ENCODE results near the gene ADAMTS2.

DNA sequence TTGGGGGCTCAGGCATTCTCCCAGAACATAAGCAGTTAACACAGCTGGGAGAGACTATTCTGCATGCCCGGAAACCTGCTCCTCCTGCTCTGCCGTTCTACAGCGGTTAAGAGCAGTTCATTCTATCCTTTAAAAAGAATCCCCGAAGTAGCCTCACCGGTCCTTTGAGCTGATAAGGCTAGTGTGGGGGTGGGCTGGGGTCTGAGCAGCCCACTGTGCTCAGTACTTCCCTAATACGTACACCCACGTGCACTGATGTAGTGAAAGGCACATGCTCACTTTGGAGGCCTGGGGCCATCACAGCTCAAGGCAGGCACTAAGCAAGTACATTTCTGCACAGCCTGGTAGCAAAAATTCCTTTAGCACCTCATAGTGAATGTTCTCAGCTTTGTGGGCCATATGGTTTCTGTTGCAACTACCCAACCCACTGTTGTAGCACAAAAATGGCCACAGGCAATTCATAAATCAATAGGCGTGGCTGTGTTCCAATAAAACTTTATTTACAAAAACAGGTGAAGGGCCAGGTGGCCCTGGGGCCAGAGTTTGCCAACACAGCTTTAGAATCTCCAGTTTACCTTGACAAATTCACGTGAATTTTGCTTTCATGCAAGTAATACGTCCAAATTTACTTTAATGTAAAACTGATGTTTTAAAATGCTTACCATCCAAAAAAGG lies 148.7 kb downstream of the ADAMTS2 start:
- TF ChIP-seq, protein P1, sequence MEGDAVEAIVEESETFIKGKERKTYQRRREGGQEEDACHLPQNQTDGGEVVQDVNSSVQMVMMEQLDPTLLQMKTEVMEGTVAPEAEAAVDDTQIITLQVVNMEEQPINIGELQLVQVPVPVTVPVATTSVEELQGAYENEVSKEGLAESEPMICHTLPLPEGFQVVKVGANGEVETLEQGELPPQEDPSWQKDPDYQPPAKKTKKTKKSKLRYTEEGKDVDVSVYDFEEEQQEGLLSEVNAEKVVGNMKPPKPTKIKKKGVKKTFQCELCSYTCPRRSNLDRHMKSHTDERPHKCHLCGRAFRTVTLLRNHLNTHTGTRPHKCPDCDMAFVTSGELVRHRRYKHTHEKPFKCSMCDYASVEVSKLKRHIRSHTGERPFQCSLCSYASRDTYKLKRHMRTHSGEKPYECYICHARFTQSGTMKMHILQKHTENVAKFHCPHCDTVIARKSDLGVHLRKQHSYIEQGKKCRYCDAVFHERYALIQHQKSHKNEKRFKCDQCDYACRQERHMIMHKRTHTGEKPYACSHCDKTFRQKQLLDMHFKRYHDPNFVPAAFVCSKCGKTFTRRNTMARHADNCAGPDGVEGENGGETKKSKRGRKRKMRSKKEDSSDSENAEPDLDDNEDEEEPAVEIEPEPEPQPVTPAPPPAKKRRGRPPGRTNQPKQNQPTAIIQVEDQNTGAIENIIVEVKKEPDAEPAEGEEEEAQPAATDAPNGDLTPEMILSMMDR (IDR thresholded peaks at IDR 0.05; ENCODE audit: insufficient read depth, low read depth, low read length) = no peak
- no peak for TF ChIP-seq EZH2 (IDR thresholded peaks at IDR 0.05; ENCODE audit: insufficient read depth, low read length)

Measured in astrocyte (in vitro differentiated cells and primary cell).